NT2/D1 (cell line): ENCODE measurements around the gene MGST3.
A peak's percentile ranks its signal among the peaks of the same experiment; 100 is the strongest.
"Not testable (repeated sequence)": the region's sequence is repeated elsewhere in the genome, so short reads cannot be mapped to it uniquely, and the experiment has no call there.

Experiments used
- DNase-seq: peaks from one replicate; pipeline ENCODE4 v3.0.0-alpha.2; 2011; ENCODE audit warnings: low read depth, low spot score
- H3K27me3 ChIP-seq: 2 replicates; pipeline ENCODE4 v1.6.0; 2011; ENCODE audit warnings: mild to moderate bottlenecking; ENCODE audit not compliant: insufficient read length, insufficient read depth
- H3K36me3 ChIP-seq: 2 replicates; pipeline ENCODE4 v1.6.1; 2011; ENCODE audit warnings: mild to moderate bottlenecking, low read length, mixed read lengths; ENCODE audit not compliant: insufficient read depth, insufficient read length
- H3K4me1 ChIP-seq: 2 replicates; pipeline ENCODE4 v1.5.1; 2011; ENCODE audit not compliant: insufficient read depth, insufficient read length
- H3K4me3 ChIP-seq: 2 replicates; pipeline ENCODE4 v1.5.1; 2011; ENCODE audit warnings: low read depth; ENCODE audit not compliant: insufficient read length
- H3K9ac ChIP-seq: 2 replicates; pipeline ENCODE4 v1.6.0; 2011; ENCODE audit warnings: low read depth; ENCODE audit not compliant: insufficient read length
- H3K9me3 ChIP-seq: 2 replicates; pipeline ENCODE4 v1.5.1; 2011; ENCODE audit warnings: mild to moderate bottlenecking, low read length; ENCODE audit not compliant: insufficient read depth
- SUZ12 ChIP-seq: IDR thresholded peaks from 2 replicates; pipeline ENCODE4 v1.6.1; 2011; ENCODE audit not compliant: insufficient read length, insufficient read depth; ENCODE audit errors: extremely low read depth
- YY1 ChIP-seq: IDR thresholded peaks from 2 replicates; pipeline ENCODE4 v1.6.1; 2011; ENCODE audit not compliant: insufficient read length, insufficient read depth
- ZNF274 ChIP-seq: IDR thresholded peaks from 2 replicates; pipeline ENCODE4 v1.6.1; 2011; ENCODE audit warnings: mild to moderate bottlenecking, low read depth, low read length

Gene MGST3

GRCh38 chr1:165630629-165631341 lies at the start of gene MGST3:
Gene MGST3, plus strand, starts transcription at chr1:165631234. Its CDS starts 18,614 bp downstream, at chr1:165649848.
- Histone ChIP-seq H3K27me3 (no peaks in the 10 kb centered on the region), H3K9me3 (no peaks in the 10 kb centered on the region), H3K36me3 (peaks cover 9% of the 10 kb centered on the region), H3K4me1 (no peaks in the 10 kb centered on the region), H3K4me3 (peak within 1 kb of the TSS; percentile 96), H3K9ac (peak within 1 kb of the TSS; percentile 89)
- no peak for TF ChIP-seq SUZ12
- no peak for TF ChIP-seq ZNF274
- peak; percentile 99 for DNase-seq

GRCh38 chr1:165581926-165582325 lies 49.1 kb upstream of the MGST3 start:
- Histone ChIP-seq H3K4me3 (no peak overlapping the region), H3K4me1 (no peaks in the 10 kb centered on the region), H3K9ac (no peak overlapping the region), H3K36me3 (no peaks in the 10 kb centered on the region), H3K9me3 (no peaks in the 10 kb centered on the region), H3K27me3 (peaks cover 3% of the 10 kb centered on the region)
- TF ChIP-seq ZNF274: no peak
- TF ChIP-seq YY1: no peak
- no peak for TF ChIP-seq SUZ12
- DNase-seq: no peak

- TF ChIP-seq SUZ12 (no peak), YY1 (no peak), ZNF274 (no peak)
- no peaks in the 10 kb centered on the region for H3K27me3 ChIP-seq
- no peak overlapping the region for H3K4me3 ChIP-seq
- no peak overlapping the region for H3K9ac ChIP-seq
- no peaks in the 10 kb centered on the region for H3K36me3 ChIP-seq
- no peaks in the 10 kb centered on the region for H3K9me3 ChIP-seq
- H3K4me1 ChIP-seq: no peaks in the 10 kb centered on the region
- no peak for DNase-seq
Observed at GRCh38 chr1:165586398-165586797, 44.6 kb upstream of the MGST3 start.

- H3K27me3 ChIP-seq, H3K4me3 ChIP-seq, H3K9ac ChIP-seq, DNase-seq, H3K36me3 ChIP-seq, H3K9me3 ChIP-seq, H3K4me1 ChIP-seq: not testable (repeated sequence)
Observed at GRCh38 chr1:165591391-165591790, 39.6 kb upstream of the MGST3 start.

GRCh38 chr1:165592945-165593823 lies 37.9 kb upstream of the MGST3 start:
- Histone ChIP-seq H3K4me3 (no peak overlapping the region), H3K27me3 (no peaks in the 10 kb centered on the region), H3K9me3 (no peaks in the 10 kb centered on the region), H3K9ac (no peak overlapping the region), H3K36me3 (no peaks in the 10 kb centered on the region), H3K4me1 (no peaks in the 10 kb centered on the region)
- peak; percentile 75 for DNase-seq
- TF ChIP-seq YY1: no peak
- no peak for TF ChIP-seq ZNF274
- no peak for TF ChIP-seq SUZ12

- H3K27me3 ChIP-seq: no peaks in the 10 kb centered on the region
- no peaks in the 10 kb centered on the region for H3K9me3 ChIP-seq
- TF ChIP-seq ZNF274 (no peak), YY1 (no peak), SUZ12 (no peak)
- H3K4me1 ChIP-seq: no peaks in the 10 kb centered on the region
- no peak overlapping the region for H3K9ac ChIP-seq
- no peaks in the 10 kb centered on the region for H3K36me3 ChIP-seq
- no peak for DNase-seq
- no peak overlapping the region for H3K4me3 ChIP-seq
Observed at GRCh38 chr1:165595246-165595938, 35.6 kb upstream of the MGST3 start.
